ENCODE results near the gene RGS17. TPM values are rescaled to one million over a fixed set of nuclear protein-coding genes. Genes with fewer than 3 reads are reported as not detected.
A peak's percentile ranks its signal among the peaks of the same experiment; 100 is the strongest.

The RGS17 gene
- total and polyA plus RNA-seq, 2 of the 13 experiments (the other 11 are each of a cell fraction or from before 2014, with no cell fraction given) = 0.04 TPM; not detected in 1

DNA sequence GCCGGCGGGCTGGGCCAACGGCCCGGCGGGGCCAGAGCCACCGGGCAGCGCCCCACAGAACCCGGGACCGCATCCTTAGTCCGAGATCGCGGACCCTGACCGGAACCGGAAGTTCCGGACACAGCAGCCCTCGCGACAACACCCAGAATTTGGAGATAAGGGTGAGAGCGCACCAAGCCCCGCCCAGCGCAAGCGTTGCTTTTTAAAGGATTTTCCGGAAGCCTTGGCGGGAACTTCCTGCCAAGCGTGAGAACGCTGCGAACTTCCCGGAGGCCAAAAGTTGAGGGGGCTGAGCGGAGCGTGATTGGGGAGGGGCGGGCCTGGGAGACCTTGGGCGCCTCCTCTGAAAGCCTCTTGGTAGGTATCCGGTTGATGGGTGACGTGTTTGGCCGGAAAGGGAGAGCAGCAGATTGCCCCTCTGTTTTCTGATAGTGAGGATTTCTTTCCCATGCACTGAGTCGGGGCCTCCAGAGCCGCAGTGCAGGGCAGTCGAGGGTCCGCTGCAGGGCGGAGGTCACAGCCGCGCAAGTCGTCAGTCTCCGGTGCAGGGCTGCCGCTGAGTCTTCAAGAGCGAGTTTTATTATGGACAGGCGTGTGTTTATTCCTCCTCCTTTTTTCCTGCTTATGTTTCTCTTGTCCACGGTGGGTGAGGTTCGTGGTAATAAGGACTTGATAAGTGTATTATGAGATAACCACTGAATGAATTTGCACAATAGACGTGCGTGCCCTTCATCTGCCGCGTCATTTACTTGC lies 128.3 kb downstream of the RGS17 start, which contains the start of gene MTRF1L (continued):
- TF ChIP-seq, protein P1, sequence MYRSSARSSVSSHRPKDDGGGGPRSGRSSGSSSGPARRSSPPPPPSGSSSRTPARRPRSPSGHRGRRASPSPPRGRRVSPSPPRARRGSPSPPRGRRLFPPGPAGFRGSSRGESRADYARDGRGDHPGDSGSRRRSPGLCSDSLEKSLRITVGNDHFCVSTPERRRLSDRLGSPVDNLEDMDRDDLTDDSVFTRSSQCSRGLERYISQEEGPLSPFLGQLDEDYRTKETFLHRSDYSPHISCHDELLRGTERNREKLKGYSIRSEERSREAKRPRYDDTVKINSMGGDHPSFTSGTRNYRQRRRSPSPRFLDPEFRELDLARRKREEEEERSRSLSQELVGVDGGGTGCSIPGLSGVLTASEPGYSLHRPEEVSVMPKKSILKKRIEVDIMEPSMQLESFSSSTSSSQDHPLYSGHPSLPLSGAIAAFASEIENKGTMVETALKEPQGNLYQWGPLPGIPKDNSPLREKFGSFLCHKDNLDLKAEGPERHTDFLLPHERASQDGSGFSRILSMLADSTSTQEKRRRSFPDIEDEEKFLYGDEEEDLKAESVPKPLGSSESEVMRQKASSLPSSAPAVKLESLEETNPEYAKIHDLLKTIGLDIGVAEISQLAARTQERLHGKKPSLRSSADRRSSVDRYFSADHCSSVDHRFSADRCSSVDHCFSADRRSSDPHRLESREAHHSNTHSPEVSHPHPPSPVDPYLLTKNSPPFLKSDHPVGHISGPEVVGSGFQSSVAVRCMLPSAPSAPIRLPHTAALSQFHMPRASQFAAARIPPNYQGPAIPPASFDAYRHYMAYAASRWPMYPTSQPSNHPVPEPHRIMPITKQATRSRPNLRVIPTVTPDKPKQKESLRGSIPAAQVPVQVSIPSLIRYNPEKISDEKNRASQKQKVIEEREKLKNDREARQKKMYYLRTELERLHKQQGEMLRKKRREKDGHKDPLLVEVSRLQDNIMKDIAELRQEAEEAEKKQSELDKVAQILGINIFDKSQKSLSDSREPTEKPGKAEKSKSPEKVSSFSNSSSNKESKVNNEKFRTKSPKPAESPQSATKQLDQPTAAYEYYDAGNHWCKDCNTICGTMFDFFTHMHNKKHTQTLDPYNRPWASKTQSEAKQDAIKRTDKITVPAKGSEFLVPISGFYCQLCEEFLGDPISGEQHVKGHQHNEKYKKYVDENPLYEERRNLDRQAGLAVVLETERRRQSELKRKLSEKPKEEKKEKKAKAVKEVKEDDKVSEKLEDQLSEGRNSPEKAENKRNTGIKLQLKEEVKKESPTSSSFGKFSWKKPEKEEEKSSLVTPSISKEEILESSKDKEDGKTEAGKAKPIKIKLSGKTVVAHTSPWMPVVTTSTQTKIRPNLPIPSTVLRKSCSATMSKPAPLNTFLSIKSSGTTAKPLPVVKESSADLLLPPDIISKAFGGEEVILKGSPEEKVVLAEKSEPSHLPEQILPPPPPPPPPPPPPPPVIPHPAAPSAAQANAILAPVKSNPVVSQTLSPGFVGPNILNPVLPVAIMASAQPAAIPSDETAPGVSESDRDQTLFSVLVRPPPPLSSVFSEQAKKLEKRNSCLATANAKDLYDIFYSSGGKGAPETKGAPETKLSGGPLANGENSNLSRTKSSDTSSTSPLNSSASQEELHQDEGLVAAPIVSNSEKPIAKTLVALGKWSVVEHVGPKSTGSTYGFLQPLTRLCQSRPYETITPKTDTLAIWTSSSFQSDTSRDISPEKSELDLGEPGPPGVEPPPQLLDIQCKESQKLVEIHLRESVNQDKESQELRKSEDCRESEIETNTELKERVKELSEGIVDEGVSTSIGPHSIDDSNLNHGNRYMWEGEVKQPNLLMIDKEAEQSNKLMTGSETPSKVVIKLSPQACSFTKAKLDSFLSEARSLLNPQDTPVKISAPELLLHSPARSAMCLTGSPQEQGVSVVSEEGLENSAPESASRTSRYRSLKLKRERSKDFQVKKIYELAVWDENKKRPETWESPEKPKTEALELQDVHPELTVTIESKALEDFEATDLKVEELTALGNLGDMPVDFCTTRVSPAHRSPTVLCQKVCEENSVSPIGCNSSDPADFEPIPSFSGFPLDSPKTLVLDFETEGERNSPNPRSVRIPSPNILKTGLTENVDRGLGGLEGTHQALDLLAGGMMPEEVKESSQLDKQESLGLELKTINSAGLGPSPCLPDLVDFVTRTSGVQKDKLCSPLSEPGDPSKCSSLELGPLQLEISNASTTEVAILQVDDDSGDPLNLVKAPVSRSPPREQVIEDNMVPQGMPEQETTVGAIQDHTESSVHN (CRISPR knock-in tag; IDR thresholded peaks at IDR 0.05) = no peak
- TF ChIP-seq ZNF354B (CRISPR knock-in tag; IDR thresholded peaks at IDR 0.05) (peak; percentile 81; the same call in 1 of the 2 replicates), PAX8 (CRISPR knock-in tag; IDR thresholded peaks at IDR 0.05; ENCODE audit: borderline replicate concordance) (no peak), AKAP8 (CRISPR knock-in tag; IDR thresholded peaks at IDR 0.05) (0 out of 2 replicates have a peak, but pooled peaks have one; percentile 30), CBFB (CRISPR knock-in tag; IDR thresholded peaks at IDR 0.05) (peak; percentile 22; the same call in 1 of the 2 replicates), ZNF33B (CRISPR knock-in tag; IDR thresholded peaks at IDR 0.05) (no peak), ELF1 (CRISPR knock-in tag; IDR thresholded peaks at IDR 0.05) (peak; percentile 96), NAIF1 (CRISPR knock-in tag; IDR thresholded peaks at IDR 0.05; ENCODE audit: borderline replicate concordance) (peak; percentile 75), ARNT2 (CRISPR knock-in tag; IDR thresholded peaks at IDR 0.05; ENCODE audit: low read depth) (peak; percentile 95), GABPB1 (CRISPR knock-in tag; IDR thresholded peaks at IDR 0.05) (peak; percentile 95)
- TF ChIP-seq, protein P2, sequence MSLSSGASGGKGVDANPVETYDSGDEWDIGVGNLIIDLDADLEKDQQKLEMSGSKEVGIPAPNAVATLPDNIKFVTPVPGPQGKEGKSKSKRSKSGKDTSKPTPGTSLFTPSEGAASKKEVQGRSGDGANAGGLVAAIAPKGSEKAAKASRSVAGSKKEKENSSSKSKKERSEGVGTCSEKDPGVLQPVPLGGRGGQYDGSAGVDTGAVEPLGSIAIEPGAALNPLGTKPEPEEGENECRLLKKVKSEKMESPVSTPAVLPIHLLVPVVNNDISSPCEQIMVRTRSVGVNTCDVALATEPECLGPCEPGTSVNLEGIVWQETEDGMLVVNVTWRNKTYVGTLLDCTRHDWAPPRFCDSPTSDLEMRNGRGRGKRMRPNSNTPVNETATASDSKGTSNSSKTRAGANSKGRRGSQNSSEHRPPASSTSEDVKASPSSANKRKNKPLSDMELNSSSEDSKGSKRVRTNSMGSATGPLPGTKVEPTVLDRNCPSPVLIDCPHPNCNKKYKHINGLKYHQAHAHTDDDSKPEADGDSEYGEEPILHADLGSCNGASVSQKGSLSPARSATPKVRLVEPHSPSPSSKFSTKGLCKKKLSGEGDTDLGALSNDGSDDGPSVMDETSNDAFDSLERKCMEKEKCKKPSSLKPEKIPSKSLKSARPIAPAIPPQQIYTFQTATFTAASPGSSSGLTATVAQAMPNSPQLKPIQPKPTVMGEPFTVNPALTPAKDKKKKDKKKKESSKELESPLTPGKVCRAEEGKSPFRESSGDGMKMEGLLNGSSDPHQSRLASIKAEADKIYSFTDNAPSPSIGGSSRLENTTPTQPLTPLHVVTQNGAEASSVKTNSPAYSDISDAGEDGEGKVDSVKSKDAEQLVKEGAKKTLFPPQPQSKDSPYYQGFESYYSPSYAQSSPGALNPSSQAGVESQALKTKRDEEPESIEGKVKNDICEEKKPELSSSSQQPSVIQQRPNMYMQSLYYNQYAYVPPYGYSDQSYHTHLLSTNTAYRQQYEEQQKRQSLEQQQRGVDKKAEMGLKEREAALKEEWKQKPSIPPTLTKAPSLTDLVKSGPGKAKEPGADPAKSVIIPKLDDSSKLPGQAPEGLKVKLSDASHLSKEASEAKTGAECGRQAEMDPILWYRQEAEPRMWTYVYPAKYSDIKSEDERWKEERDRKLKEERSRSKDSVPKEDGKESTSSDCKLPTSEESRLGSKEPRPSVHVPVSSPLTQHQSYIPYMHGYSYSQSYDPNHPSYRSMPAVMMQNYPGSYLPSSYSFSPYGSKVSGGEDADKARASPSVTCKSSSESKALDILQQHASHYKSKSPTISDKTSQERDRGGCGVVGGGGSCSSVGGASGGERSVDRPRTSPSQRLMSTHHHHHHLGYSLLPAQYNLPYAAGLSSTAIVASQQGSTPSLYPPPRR (CRISPR knock-in tag; IDR thresholded peaks at IDR 0.05; ENCODE audit: borderline replicate concordance) = peak; percentile 35; the same call in 1 of the 2 replicates
- TF ChIP-seq, protein P3, sequence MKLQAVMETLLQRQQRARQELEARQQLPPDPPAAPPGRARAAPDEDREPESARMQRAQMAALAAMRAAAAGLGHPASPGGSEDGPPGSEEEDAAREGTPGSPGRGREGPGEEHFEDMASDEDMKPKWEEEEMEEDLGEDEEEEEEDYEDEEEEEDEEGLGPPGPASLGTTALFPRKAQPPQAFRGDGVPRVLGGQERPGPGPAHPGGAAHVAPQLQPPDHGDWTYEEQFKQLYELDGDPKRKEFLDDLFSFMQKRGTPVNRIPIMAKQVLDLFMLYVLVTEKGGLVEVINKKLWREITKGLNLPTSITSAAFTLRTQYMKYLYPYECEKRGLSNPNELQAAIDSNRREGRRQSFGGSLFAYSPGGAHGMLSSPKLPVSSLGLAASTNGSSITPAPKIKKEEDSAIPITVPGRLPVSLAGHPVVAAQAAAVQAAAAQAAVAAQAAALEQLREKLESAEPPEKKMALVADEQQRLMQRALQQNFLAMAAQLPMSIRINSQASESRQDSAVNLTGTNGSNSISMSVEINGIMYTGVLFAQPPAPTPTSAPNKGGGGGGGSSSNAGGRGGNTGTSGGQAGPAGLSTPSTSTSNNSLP (IDR thresholded peaks at IDR 0.05; ENCODE audit: low read depth, low read length) = 0 out of 2 replicates have a peak, but pooled peaks have one; percentile 2
- TF ChIP-seq, protein P4, sequence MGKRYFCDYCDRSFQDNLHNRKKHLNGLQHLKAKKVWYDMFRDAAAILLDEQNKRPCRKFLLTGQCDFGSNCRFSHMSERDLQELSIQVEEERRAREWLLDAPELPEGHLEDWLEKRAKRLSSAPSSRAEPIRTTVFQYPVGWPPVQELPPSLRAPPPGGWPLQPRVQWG (CRISPR knock-in tag; IDR thresholded peaks at IDR 0.05; ENCODE audit: borderline replicate concordance, low read depth) = no peak
